Measurements from ENCODE around the gene FGFBP3. TPM values are rescaled to one million over a fixed set of nuclear protein-coding genes. Genes with fewer than 3 reads are reported as not detected.

The FGFBP3 gene
- total RNA-seq, 1 experiment from 2014 or later, result 1.5 TPM

DNA sequence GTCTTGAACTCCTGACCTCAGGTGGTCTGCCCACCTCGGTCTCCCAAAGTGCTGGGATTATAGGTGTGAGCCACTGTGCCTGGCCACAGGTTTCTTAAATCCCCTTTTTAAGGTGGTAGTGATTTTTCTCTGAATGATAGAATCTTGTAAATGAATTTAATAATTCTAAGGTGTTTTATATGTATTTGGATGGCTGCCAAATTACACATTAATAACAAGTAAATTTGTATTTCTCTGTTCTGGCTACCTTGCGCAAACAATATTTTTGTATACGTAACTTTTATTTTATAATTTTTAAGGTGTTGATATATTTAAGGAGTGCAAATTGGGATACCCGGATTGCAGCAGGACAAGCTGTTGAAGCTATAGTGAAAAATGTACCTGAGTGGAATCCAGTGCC, 30.4 kb upstream of the FGFBP3 start:
- Histone ChIP-seq H3K4me1 (ENCODE audit: control insufficient read depth, insufficient read depth, low read length) (no peaks in the 10 kb centered on the region), H3K27me3 (ENCODE audit: control insufficient read depth, insufficient read depth, low read length) (no peaks in the 10 kb centered on the region), H3K9me3 (ENCODE audit: control insufficient read depth, insufficient read depth, low read depth, low read length) (no peaks in the 10 kb centered on the region), H3K4me3 (ENCODE audit: low read depth in 2 of 2, low read length in 2 of 2) (no peak overlapping the region), H3K36me3 (ENCODE audit: control insufficient read depth, insufficient read depth, low read length) (0 out of 2 replicates have a peak, but pooled peaks cover 14% of the 10 kb centered on the region), H3K27ac (ENCODE audit: low read length) (no peak overlapping the region)
- ChIA-PET CTCF (no interaction called here), POLR2A (no interaction called here)
- ATAC-seq (no peak), DNase-seq (ENCODE audit: low read depth, low spot score) (no peak)
- no TSS peak for BruUV-seq (replicated peaks)
- in situ Hi-C loops (cut with HindIII; ENCODE audit: low pct_unique_long_range_greater_than_20kb, low sequenced_read_pairs) (no loop called here), intact Hi-C loops (cut with micrococcal nuclease; ENCODE audit: unreplicated experiment) (no loop called here)
- no peak for TF ChIP-seq REST (IDR thresholded peaks at IDR 0.05; ENCODE audit: insufficient read depth in 1 of 2, low read depth in 2 of 2, low read length in 1 of 2)
- no peak for TF ChIP-seq POLR2AphosphoS5 (IDR thresholded peaks at IDR 0.05; ENCODE audit: low read depth, low read length)
- TF ChIP-seq TCF7L2 (IDR thresholded peaks at IDR 0.05; ENCODE audit: low read depth, low read length), result no peak
- no peak for TF ChIP-seq SIN3A (IDR thresholded peaks at IDR 0.05; ENCODE audit: borderline replicate concordance, insufficient read depth, low read depth, low read length)
- TF ChIP-seq, protein P1, sequence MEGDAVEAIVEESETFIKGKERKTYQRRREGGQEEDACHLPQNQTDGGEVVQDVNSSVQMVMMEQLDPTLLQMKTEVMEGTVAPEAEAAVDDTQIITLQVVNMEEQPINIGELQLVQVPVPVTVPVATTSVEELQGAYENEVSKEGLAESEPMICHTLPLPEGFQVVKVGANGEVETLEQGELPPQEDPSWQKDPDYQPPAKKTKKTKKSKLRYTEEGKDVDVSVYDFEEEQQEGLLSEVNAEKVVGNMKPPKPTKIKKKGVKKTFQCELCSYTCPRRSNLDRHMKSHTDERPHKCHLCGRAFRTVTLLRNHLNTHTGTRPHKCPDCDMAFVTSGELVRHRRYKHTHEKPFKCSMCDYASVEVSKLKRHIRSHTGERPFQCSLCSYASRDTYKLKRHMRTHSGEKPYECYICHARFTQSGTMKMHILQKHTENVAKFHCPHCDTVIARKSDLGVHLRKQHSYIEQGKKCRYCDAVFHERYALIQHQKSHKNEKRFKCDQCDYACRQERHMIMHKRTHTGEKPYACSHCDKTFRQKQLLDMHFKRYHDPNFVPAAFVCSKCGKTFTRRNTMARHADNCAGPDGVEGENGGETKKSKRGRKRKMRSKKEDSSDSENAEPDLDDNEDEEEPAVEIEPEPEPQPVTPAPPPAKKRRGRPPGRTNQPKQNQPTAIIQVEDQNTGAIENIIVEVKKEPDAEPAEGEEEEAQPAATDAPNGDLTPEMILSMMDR (IDR thresholded peaks at IDR 0.05), result no peak

GRCh38 chr10:91935886-91936285, 26.6 kb upstream of the FGFBP3 start:
- Histone ChIP-seq H3K27ac (ENCODE audit: low read length) (no peak overlapping the region), H3K27me3 (ENCODE audit: control insufficient read depth, insufficient read depth, low read length) (no peaks in the 10 kb centered on the region), H3K36me3 (ENCODE audit: control insufficient read depth, insufficient read depth, low read length) (0 out of 2 replicates have a peak, but pooled peaks cover 8% of the 10 kb centered on the region), H3K4me1 (ENCODE audit: control insufficient read depth, insufficient read depth, low read length) (peaks cover under 1% of the 10 kb centered on the region; the same call in 1 of the 2 replicates), H3K4me3 (ENCODE audit: low read depth in 2 of 2, low read length in 2 of 2) (no peak overlapping the region), H3K9me3 (ENCODE audit: control insufficient read depth, insufficient read depth, low read depth, low read length) (no peaks in the 10 kb centered on the region)
- TSS peak; percentile 9 for BruUV-seq (replicated peaks)
- CTCF ChIA-PET, result no interaction called here
- no peak for DNase-seq (ENCODE audit: low read depth, low spot score)
- ATAC-seq, result no peak
- intact Hi-C loops (cut with micrococcal nuclease; ENCODE audit: unreplicated experiment), result no loop called here
- in situ Hi-C loops (cut with HindIII; ENCODE audit: low pct_unique_long_range_greater_than_20kb, low sequenced_read_pairs), result no loop called here
- TF ChIP-seq, protein P1 (IDR thresholded peaks at IDR 0.05), result no peak
- TF ChIP-seq REST (IDR thresholded peaks at IDR 0.05; ENCODE audit: insufficient read depth in 1 of 2, low read depth in 2 of 2, low read length in 1 of 2), result no peak
- no peak for TF ChIP-seq POLR2AphosphoS5 (IDR thresholded peaks at IDR 0.05; ENCODE audit: low read depth, low read length)
- no peak for TF ChIP-seq TCF7L2 (IDR thresholded peaks at IDR 0.05; ENCODE audit: low read depth, low read length)
- TF ChIP-seq SIN3A (IDR thresholded peaks at IDR 0.05; ENCODE audit: borderline replicate concordance, insufficient read depth, low read depth, low read length), result no peak
- POLR2A ChIA-PET, result interaction anchor here (0.6 kb wide), 2 partner anchors 12 to 27 kb away, joined by 3 to 7 read pairs; partner anchors contain the start of gene BTAF1

Measured in Panc1 (cell line).